ENCODE results near the gene ACOXL. TPM values are rescaled to one million over a fixed set of nuclear protein-coding genes. Genes with fewer than 3 reads are reported as not detected.
A peak's percentile ranks its signal among the peaks of the same experiment; 100 is the strongest.

ACOXL gene
- total and polyA plus RNA-seq, 9 donors, result 0.08 to 0.56 (median 0.19) TPM

GRCh38 chr2:110790907-110791306 is 58.5 kb downstream of the ACOXL start:
- peaks cover 2% of the 10 kb centered on the region for H3K4me1 ChIP-seq (ENCODE audit: control insufficient read depth, insufficient read depth, low read length)
- H3K4me3 ChIP-seq (ENCODE audit: low read length), result no peak overlapping the region
- no peaks in the 10 kb centered on the region for H3K36me3 ChIP-seq (ENCODE audit: control insufficient read depth, insufficient read depth, low read length)
- no peak overlapping the region for H3K27ac ChIP-seq (ENCODE audit: low read length)
- peaks cover 13% of the 10 kb centered on the region for H3K27me3 ChIP-seq (ENCODE audit: control insufficient read depth, insufficient read depth, low read length)
- no peak for DNase-seq
- H3K9me3 ChIP-seq (replicated peaks; ENCODE audit: control insufficient read depth, low read depth, low read length), result no peaks in the 10 kb centered on the region

- H3K4me1 ChIP-seq (ENCODE audit: control insufficient read depth, insufficient read depth, low read length), result peaks cover 4% of the 10 kb centered on the region
Measured at GRCh38 chr2:110791435-110791834, 59.1 kb downstream of the ACOXL start.

GRCh38 chr2:110793034-110793433 is 60.7 kb downstream of the ACOXL start:
- DNase-seq, result no peak
- Histone ChIP-seq H3K4me1 (ENCODE audit: control insufficient read depth, insufficient read depth, low read length) (peaks cover 6% of the 10 kb centered on the region), H3K27ac (ENCODE audit: low read length) (no peak overlapping the region), H3K36me3 (ENCODE audit: control insufficient read depth, insufficient read depth, low read length) (no peaks in the 10 kb centered on the region), H3K27me3 (ENCODE audit: control insufficient read depth, insufficient read depth, low read length) (peaks cover 13% of the 10 kb centered on the region), H3K9me3 (replicated peaks; ENCODE audit: control insufficient read depth, low read depth, low read length) (no peaks in the 10 kb centered on the region), H3K4me3 (ENCODE audit: low read length) (no peak overlapping the region)
- WGBS (ENCODE audit: insufficient coverage), result 82% methylated on average over 3 of the region's 4 CpGs

More at GRCh38 chr2:110791435-110791834, 59.1 kb downstream of the ACOXL start:
- H3K36me3 ChIP-seq (ENCODE audit: control insufficient read depth, insufficient read depth, low read length), result no peaks in the 10 kb centered on the region
- H3K4me3 ChIP-seq (ENCODE audit: low read length), result no peak overlapping the region
- peaks cover 13% of the 10 kb centered on the region for H3K27me3 ChIP-seq (ENCODE audit: control insufficient read depth, insufficient read depth, low read length)
- WGBS (ENCODE audit: insufficient coverage), result 80% methylated on average over 1 of the region's 4 CpGs
- DNase-seq, result peak; percentile 49
- H3K27ac ChIP-seq (ENCODE audit: low read length), result no peak overlapping the region
- no peaks in the 10 kb centered on the region for H3K9me3 ChIP-seq (replicated peaks; ENCODE audit: control insufficient read depth, low read depth, low read length)

- peaks cover 13% of the 10 kb centered on the region for H3K27me3 ChIP-seq (ENCODE audit: control insufficient read depth, insufficient read depth, low read length)
- DNase-seq, result no peak
- peaks cover 6% of the 10 kb centered on the region for H3K4me1 ChIP-seq (ENCODE audit: control insufficient read depth, insufficient read depth, low read length)
- no peak overlapping the region for H3K4me3 ChIP-seq (ENCODE audit: low read length)
- no peaks in the 10 kb centered on the region for H3K9me3 ChIP-seq (replicated peaks; ENCODE audit: control insufficient read depth, low read depth, low read length)
- no peak overlapping the region for H3K27ac ChIP-seq (ENCODE audit: low read length)
- WGBS (ENCODE audit: insufficient coverage), result 69% methylated on average over 3 of the region's 4 CpGs
- H3K36me3 ChIP-seq (ENCODE audit: control insufficient read depth, insufficient read depth, low read length), result no peaks in the 10 kb centered on the region
Measured at GRCh38 chr2:110794390-110794789, 62.0 kb downstream of the ACOXL start.

GRCh38 chr2:110794951-110795350 is 62.6 kb downstream of the ACOXL start:
- no peak overlapping the region for H3K4me3 ChIP-seq (ENCODE audit: low read length)
- H3K27ac ChIP-seq (ENCODE audit: low read length), result no peak overlapping the region
- WGBS (ENCODE audit: insufficient coverage), result 93% methylated on average over 6 of the region's 8 CpGs
- DNase-seq, result no peak
- peaks cover 12% of the 10 kb centered on the region for H3K27me3 ChIP-seq (ENCODE audit: control insufficient read depth, insufficient read depth, low read length)
- no peaks in the 10 kb centered on the region for H3K9me3 ChIP-seq (replicated peaks; ENCODE audit: control insufficient read depth, low read depth, low read length)
- H3K36me3 ChIP-seq (ENCODE audit: control insufficient read depth, insufficient read depth, low read length), result no peaks in the 10 kb centered on the region
- H3K4me1 ChIP-seq (ENCODE audit: control insufficient read depth, insufficient read depth, low read length), result peaks cover 6% of the 10 kb centered on the region

- Histone ChIP-seq H3K4me3 (ENCODE audit: low read length) (no peak overlapping the region), H3K4me1 (ENCODE audit: control insufficient read depth, insufficient read depth, low read length) (peaks cover 14% of the 10 kb centered on the region), H3K36me3 (ENCODE audit: control insufficient read depth, insufficient read depth, low read length) (no peaks in the 10 kb centered on the region), H3K27me3 (ENCODE audit: control insufficient read depth, insufficient read depth, low read length) (peaks cover 5% of the 10 kb centered on the region), H3K9me3 (replicated peaks; ENCODE audit: control insufficient read depth, low read depth, low read length) (no peaks in the 10 kb centered on the region), H3K27ac (ENCODE audit: low read length) (no peak overlapping the region)
- 54% methylated on average over 3 of the region's 7 CpGs for WGBS (ENCODE audit: insufficient coverage)
- no peak for DNase-seq
Measured at GRCh38 chr2:110796716-110797301, 64.4 kb downstream of the ACOXL start.

- H3K4me3 ChIP-seq (ENCODE audit: low read length), result no peak overlapping the region
- peaks cover under 1% of the 10 kb centered on the region for H3K9me3 ChIP-seq (replicated peaks; ENCODE audit: control insufficient read depth, low read depth, low read length)
- 100% methylated on average over 3 of the region's 3 CpGs for WGBS (ENCODE audit: insufficient coverage)
- no peak overlapping the region for H3K27ac ChIP-seq (ENCODE audit: low read length)
- no peaks in the 10 kb centered on the region for H3K27me3 ChIP-seq (ENCODE audit: control insufficient read depth, insufficient read depth, low read length)
- peaks cover 17% of the 10 kb centered on the region for H3K4me1 ChIP-seq (ENCODE audit: control insufficient read depth, insufficient read depth, low read length)
- no peak for DNase-seq
- H3K36me3 ChIP-seq (ENCODE audit: control insufficient read depth, insufficient read depth, low read length), result no peaks in the 10 kb centered on the region
Measured at GRCh38 chr2:110799376-110799775, 67.0 kb downstream of the ACOXL start.

GRCh38 chr2:110800611-110801402 is 68.4 kb downstream of the ACOXL start:
- H3K27ac ChIP-seq (ENCODE audit: low read length), result no peak overlapping the region
- peaks cover 5% of the 10 kb centered on the region for H3K9me3 ChIP-seq (replicated peaks; ENCODE audit: control insufficient read depth, low read depth, low read length)
- H3K4me3 ChIP-seq (ENCODE audit: low read length), result no peak overlapping the region
- no peaks in the 10 kb centered on the region for H3K36me3 ChIP-seq (ENCODE audit: control insufficient read depth, insufficient read depth, low read length)
- peaks cover 22% of the 10 kb centered on the region for H3K4me1 ChIP-seq (ENCODE audit: control insufficient read depth, insufficient read depth, low read length)
- H3K27me3 ChIP-seq (ENCODE audit: control insufficient read depth, insufficient read depth, low read length), result no peaks in the 10 kb centered on the region
- no peak for DNase-seq
- WGBS (ENCODE audit: insufficient coverage), result 68% methylated on average over 4 of the region's 7 CpGs

- Histone ChIP-seq H3K9me3 (replicated peaks; ENCODE audit: control insufficient read depth, low read depth, low read length) (peaks cover 5% of the 10 kb centered on the region), H3K36me3 (ENCODE audit: control insufficient read depth, insufficient read depth, low read length) (no peaks in the 10 kb centered on the region), H3K27ac (ENCODE audit: low read length) (no peak overlapping the region), H3K4me3 (ENCODE audit: low read length) (no peak overlapping the region), H3K4me1 (ENCODE audit: control insufficient read depth, insufficient read depth, low read length) (peaks cover 33% of the 10 kb centered on the region), H3K27me3 (ENCODE audit: control insufficient read depth, insufficient read depth, low read length) (peaks cover 3% of the 10 kb centered on the region)
- no CpG with 5 or more reads among the region's 3 CpGs for WGBS (ENCODE audit: insufficient coverage)
- DNase-seq, result no peak
Measured at GRCh38 chr2:110802208-110802932, 70.0 kb downstream of the ACOXL start.

GRCh38 chr2:110804433-110804832 is 72.1 kb downstream of the ACOXL start:
- H3K27me3 ChIP-seq (ENCODE audit: control insufficient read depth, insufficient read depth, low read length), result peaks cover 3% of the 10 kb centered on the region
- no peak overlapping the region for H3K27ac ChIP-seq (ENCODE audit: low read length)
- no CpG with 5 or more reads among the region's 3 CpGs for WGBS (ENCODE audit: insufficient coverage)
- no peaks in the 10 kb centered on the region for H3K36me3 ChIP-seq (ENCODE audit: control insufficient read depth, insufficient read depth, low read length)
- no peak overlapping the region for H3K4me3 ChIP-seq (ENCODE audit: low read length)
- H3K4me1 ChIP-seq (ENCODE audit: control insufficient read depth, insufficient read depth, low read length), result peaks cover 53% of the 10 kb centered on the region
- H3K9me3 ChIP-seq (replicated peaks; ENCODE audit: control insufficient read depth, low read depth, low read length), result peaks cover 5% of the 10 kb centered on the region
- DNase-seq, result no peak

All from muscle of leg (tissue), 11 donors.